Caco-2 (cell line): Measurements from ENCODE around the gene LRRFIP1. TPM values are rescaled to one million over a fixed set of nuclear protein-coding genes. Genes with fewer than 3 reads are reported as not detected.

Source experiments
- BruUV-seq: library from RNA; stranded (reverse); fragments of 400-500 nt; replicated peaks from 2 replicates; lab custom pipeline; 2021; lab: Mats Ljungman, UMichigan
- CTCF ChIA-PET: fragments of 300-600 bp; sonication (Branson Sonifier 250); formaldehyde crosslinking; loops from one replicate; lab custom pipeline; 2022; ENCODE audit warnings: antibody characterized with exemption; lab: Charles Lee
- POLR2A ChIA-PET: fragments of 300-600 bp; sonication (Branson Sonifier 250); formaldehyde crosslinking; loops from one replicate; lab custom pipeline; 2022; ENCODE audit warnings: antibody characterized with exemption; lab: Charles Lee
- DNase-seq, 2 experiments: peaks; one replicate each; pipeline versions ENCODE4 v3.0.0 to v3.0.0-alpha.2; 2020 to 2022
- H3K27me3 ChIP-seq: replicated peaks from 2 replicates; pipeline ENCODE4 v1.6.0; 2011; ENCODE audit warnings: low read length; ENCODE audit not compliant: control insufficient read depth, insufficient read depth
- H3K36me3 ChIP-seq: 2 replicates; pipeline ENCODE4 v1.5.1; 2011; ENCODE audit warnings: low read length; ENCODE audit not compliant: control insufficient read depth, insufficient read depth
- H3K4me1 ChIP-seq: fragments of 250-450 bp; sonication (Bioruptor Pico); 2 replicates; pipeline ENCODE4 v1.5.1; 2020; ENCODE audit warnings: mild to moderate bottlenecking
- H3K4me3 ChIP-seq: 2 replicates; pipeline ENCODE4 v1.5.1; 2011; ENCODE audit warnings: low read depth, mild to moderate bottlenecking, control low read depth, low read length
- H3K9me3 ChIP-seq: fragments of 250-450 bp; sonication (Bioruptor Pico); 2 replicates; pipeline ENCODE4 v1.5.1; 2020; ENCODE audit warnings: mild to moderate bottlenecking, moderate library complexity
- H3K27ac Mint-ChIP-seq: one replicate; pipeline ENCODE4 v1.8.0; 2022; ENCODE audit warnings: mixed read lengths; ENCODE audit not compliant: unreplicated experiment
- H3K27me3 Mint-ChIP-seq: one replicate; pipeline ENCODE4 v1.8.0; 2022; ENCODE audit warnings: mixed read lengths; ENCODE audit not compliant: insufficient read depth, unreplicated experiment
- H3K36me3 Mint-ChIP-seq: one replicate; pipeline ENCODE4 v1.8.0; 2022; ENCODE audit warnings: mild to moderate bottlenecking, mixed read lengths; ENCODE audit not compliant: insufficient read depth, unreplicated experiment
- H3K4me1 Mint-ChIP-seq: one replicate; pipeline ENCODE4 v1.8.0; 2022; ENCODE audit warnings: low read depth, mixed read lengths; ENCODE audit not compliant: unreplicated experiment
- H3K4me3 Mint-ChIP-seq: one replicate; pipeline ENCODE4 v1.8.0; 2022; ENCODE audit warnings: mild to moderate bottlenecking, moderate library complexity, mixed read lengths; ENCODE audit not compliant: unreplicated experiment
- H3K9me3 Mint-ChIP-seq: one replicate; pipeline ENCODE4 v1.8.0; 2022; ENCODE audit warnings: mixed read lengths; ENCODE audit not compliant: unreplicated experiment
- intact Hi-C: fragments of 100-400 bp; cut with micrococcal nuclease; formaldehyde crosslinking; loops from one replicate; pipeline ENCODE4 v1.10.0; 2022; ENCODE audit not compliant: unreplicated experiment
- total RNA-seq: library from RNA; stranded (reverse); gene quantifications from 2 replicates; pipeline ENCODE4 v1.2.3, GENCODE V29; 2022
- TF ChIP-seq, protein P1 (sequence below), 2 experiments: fragments of 200-600 bp in 1 of 2; IDR thresholded peaks; 1 replicate in 1 of 2; 2 replicates in 1 of 2; pipeline versions ENCODE4 v1.5.1 to v1.8.0; 2011 to 2022; ENCODE audit warnings: antibody characterized with exemption in 1 of 2, control low read depth in 1 of 2, inconsistent platforms in 1 of 2, low read depth in 1 of 2, low read length in 1 of 2, mild to moderate bottlenecking in 1 of 2, moderate library complexity in 1 of 2; ENCODE audit not compliant: insufficient read depth in 1 of 2, severe bottlenecking in 1 of 2, unreplicated experiment in 1 of 2

LRRFIP1 gene
- total RNA-seq, 1 experiment from 2014 or later: 37.1 TPM

GRCh38 chr2:237581326-237581725 lies 46.1 kb upstream of the LRRFIP1 start:
- no peak overlapping the region for H3K4me3 ChIP-seq
- no peaks in the 10 kb centered on the region for H3K27me3 ChIP-seq
- H3K36me3 Mint-ChIP-seq: peaks cover 27% of the 10 kb centered on the region
- BruUV-seq: no TSS peak
- no peaks in the 10 kb centered on the region for H3K9me3 ChIP-seq
- no peaks in the 10 kb centered on the region for H3K9me3 Mint-ChIP-seq
- intact Hi-C loops: loop anchor here (2.0 kb wide), 1 partner anchor 163 kb away; no protein-coding TSS in a partner anchor
- no peak overlapping the region for H3K4me3 Mint-ChIP-seq
- ChIA-PET CTCF (interaction anchor here (0.6 to 1.5 kb wide), 6 partner anchors 9 to 194 kb away, joined by 3 to 8 read pairs (median 4); no protein-coding TSS in a partner anchor), POLR2A (interaction anchor here (0.7 kb wide), 1 partner anchor 134 kb away, joined by 3 read pairs; no protein-coding TSS in a partner anchor)
- DNase-seq: no peak
- TF ChIP-seq, protein P1, sequence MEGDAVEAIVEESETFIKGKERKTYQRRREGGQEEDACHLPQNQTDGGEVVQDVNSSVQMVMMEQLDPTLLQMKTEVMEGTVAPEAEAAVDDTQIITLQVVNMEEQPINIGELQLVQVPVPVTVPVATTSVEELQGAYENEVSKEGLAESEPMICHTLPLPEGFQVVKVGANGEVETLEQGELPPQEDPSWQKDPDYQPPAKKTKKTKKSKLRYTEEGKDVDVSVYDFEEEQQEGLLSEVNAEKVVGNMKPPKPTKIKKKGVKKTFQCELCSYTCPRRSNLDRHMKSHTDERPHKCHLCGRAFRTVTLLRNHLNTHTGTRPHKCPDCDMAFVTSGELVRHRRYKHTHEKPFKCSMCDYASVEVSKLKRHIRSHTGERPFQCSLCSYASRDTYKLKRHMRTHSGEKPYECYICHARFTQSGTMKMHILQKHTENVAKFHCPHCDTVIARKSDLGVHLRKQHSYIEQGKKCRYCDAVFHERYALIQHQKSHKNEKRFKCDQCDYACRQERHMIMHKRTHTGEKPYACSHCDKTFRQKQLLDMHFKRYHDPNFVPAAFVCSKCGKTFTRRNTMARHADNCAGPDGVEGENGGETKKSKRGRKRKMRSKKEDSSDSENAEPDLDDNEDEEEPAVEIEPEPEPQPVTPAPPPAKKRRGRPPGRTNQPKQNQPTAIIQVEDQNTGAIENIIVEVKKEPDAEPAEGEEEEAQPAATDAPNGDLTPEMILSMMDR (IDR thresholded peaks at IDR 0.05; ENCODE audit: insufficient read depth in 1 of 2, low read depth in 1 of 2, low read length in 1 of 2, severe bottlenecking in 1 of 2, unreplicated experiment in 1 of 2): no peak
- no peaks in the 10 kb centered on the region for H3K27me3 Mint-ChIP-seq
- no peaks in the 10 kb centered on the region for H3K36me3 ChIP-seq
- no peak overlapping the region for H3K27ac Mint-ChIP-seq
- no peaks in the 10 kb centered on the region for H3K4me1 Mint-ChIP-seq
- no peaks in the 10 kb centered on the region for H3K4me1 ChIP-seq

DNA sequence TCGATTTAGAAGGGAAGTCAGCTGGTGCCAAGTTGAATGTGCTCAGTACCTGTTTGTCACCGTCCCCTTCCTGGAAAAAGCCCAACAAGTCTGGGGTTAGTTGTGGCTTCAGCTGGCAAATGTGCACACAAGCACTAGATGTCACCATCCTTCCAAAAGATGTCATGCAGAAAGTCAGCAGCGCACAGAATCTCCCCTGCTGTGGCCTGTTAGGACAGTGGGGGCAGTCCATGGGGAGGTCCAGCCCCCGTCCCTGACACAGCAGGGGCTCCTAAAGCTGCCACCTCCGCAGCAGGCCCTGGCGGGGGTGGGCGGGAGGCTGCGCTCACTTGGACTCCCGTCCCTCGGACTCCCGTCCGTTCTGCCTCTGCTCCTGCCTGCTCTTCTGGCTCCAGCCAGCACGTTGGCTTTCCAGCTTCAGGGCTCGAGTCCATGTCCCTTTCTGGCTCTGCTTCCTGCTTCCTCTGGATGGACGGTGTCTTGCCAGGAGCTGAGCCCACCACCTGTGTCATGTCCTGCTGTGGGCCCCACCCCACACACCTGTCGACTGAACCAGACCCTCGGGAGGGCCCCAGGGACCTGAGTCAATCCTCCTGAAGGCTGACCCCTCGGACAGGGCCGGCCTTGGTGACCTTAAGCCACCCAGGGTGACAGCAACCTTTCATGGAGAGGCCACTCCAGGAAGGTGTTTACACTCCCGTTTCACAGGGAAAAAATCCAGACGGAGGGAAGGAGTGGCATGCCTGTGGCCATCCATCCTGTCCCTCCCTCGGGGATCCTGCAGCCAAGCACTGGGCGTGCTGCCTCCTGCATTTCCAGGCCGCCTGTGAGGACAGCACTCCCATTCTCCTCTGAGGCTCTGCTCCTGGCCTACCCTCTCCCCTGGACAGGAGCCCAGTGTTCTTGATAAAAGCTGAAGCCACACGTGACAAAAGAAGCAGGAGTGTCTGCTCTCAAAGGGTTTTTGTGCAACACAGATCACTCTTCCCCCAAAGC lies 45.3 kb upstream of the LRRFIP1 start:
- ChIA-PET CTCF (interaction anchor here (0.6 to 1.5 kb wide), 7 partner anchors 10 to 194 kb away, joined by 3 to 8 read pairs (median 4); no protein-coding TSS in a partner anchor), POLR2A (interaction anchor here (0.7 kb wide), 1 partner anchor 133 kb away, joined by 3 read pairs; no protein-coding TSS in a partner anchor)
- Mint-ChIP-seq H3K36me3 (peaks cover 23% of the 10 kb centered on the region), H3K4me3 (no peak overlapping the region), H3K27me3 (no peaks in the 10 kb centered on the region), H3K4me1 (no peaks in the 10 kb centered on the region), H3K9me3 (no peaks in the 10 kb centered on the region), H3K27ac (no peak overlapping the region)
- Histone ChIP-seq H3K4me1 (no peaks in the 10 kb centered on the region), H3K4me3 (no peak overlapping the region), H3K36me3 (no peaks in the 10 kb centered on the region), H3K9me3 (no peaks in the 10 kb centered on the region), H3K27me3 (no peaks in the 10 kb centered on the region)
- DNase-seq: peak in 1 of 2 experiments; percentile 32
- intact Hi-C loops: loop anchor here (2.0 kb wide), 1 partner anchor 163 kb away; no protein-coding TSS in a partner anchor
- no TSS peak for BruUV-seq
- TF ChIP-seq, protein P1 (IDR thresholded peaks at IDR 0.05; ENCODE audit: insufficient read depth in 1 of 2, low read depth in 1 of 2, low read length in 1 of 2, severe bottlenecking in 1 of 2, unreplicated experiment in 1 of 2): peak in 1 of 2 experiments; percentile 27
